Measurements from ENCODE around the gene PAK1IP1. TPM values are rescaled to one million over a fixed set of nuclear protein-coding genes. Genes with fewer than 3 reads are reported as not detected.

PAK1IP1 gene
- total RNA-seq, 1 donor from 2014 or later = 28.8 TPM

DNA sequence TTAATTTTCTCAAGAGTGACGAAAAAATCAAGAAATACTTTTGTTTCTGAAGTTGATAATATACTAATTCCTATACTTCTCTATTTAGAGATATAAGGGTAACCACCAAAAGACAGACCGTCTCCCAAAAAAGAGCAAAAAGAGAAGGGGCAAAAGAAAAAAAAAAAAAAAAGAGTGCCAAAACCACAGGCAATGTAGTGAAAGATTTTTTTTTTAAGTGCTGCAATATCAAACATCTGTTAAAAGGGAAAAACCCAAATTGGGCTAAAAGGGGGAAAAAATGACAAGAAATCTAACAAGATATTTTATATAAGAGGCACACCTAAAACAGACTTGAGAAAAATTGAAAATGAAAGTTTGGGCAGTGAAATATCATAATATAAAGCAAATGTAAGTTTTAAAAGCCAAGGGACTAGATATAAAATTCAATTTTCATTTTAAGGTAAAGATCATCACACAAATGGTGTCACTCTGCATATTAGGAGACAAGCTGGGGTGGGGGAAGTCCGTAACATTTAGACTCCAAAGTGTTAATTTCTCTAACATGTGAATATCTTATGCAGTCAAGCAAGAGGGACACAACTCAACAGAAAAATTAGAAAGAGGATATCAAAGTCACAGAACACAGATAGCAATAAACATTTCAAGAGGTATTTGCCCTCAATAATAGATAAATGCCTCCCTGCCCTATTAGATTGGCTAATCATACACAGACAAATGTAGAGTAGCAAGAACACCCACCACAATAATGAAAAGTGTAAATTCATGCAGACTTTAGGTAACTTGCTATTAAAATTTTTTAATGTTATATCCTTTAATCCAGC lies 9.5 kb upstream of the PAK1IP1 start:
- DNase-seq (ENCODE audit: low spot score) = no peak
- TF ChIP-seq EZH2 (IDR thresholded peaks at IDR 0.05) (no peak), EZH2phosphoT487 (IDR thresholded peaks at IDR 0.05) (no peak)
- TF ChIP-seq, protein P1, sequence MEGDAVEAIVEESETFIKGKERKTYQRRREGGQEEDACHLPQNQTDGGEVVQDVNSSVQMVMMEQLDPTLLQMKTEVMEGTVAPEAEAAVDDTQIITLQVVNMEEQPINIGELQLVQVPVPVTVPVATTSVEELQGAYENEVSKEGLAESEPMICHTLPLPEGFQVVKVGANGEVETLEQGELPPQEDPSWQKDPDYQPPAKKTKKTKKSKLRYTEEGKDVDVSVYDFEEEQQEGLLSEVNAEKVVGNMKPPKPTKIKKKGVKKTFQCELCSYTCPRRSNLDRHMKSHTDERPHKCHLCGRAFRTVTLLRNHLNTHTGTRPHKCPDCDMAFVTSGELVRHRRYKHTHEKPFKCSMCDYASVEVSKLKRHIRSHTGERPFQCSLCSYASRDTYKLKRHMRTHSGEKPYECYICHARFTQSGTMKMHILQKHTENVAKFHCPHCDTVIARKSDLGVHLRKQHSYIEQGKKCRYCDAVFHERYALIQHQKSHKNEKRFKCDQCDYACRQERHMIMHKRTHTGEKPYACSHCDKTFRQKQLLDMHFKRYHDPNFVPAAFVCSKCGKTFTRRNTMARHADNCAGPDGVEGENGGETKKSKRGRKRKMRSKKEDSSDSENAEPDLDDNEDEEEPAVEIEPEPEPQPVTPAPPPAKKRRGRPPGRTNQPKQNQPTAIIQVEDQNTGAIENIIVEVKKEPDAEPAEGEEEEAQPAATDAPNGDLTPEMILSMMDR (IDR thresholded peaks at IDR 0.05) = no peak
- Histone ChIP-seq H3K27me3 (no peaks in the 10 kb centered on the region), H3K36me3 (no peaks in the 10 kb centered on the region), H2AFZ (replicated peaks) (no peak overlapping the region), H3K4me1 (peaks cover 5% of the 10 kb centered on the region), H3K79me2 (ENCODE audit: low read depth) (no peaks in the 10 kb centered on the region), H3K9me3 (ENCODE audit: low read depth) (no peaks in the 10 kb centered on the region), H3F3A (ENCODE audit: low read depth) (peaks cover 7% of the 10 kb centered on the region), H3K4me2 (no peak overlapping the region), H3K4me3 (no peak overlapping the region), H4K20me1 (ENCODE audit: low read depth) (no peaks in the 10 kb centered on the region), H3K9ac (no peak overlapping the region), H3K27ac (no peak overlapping the region)
- no peak overlapping the region for H3K27ac Mint-ChIP-seq
- no peaks in the 10 kb centered on the region for H3K9me3 Mint-ChIP-seq
- no peaks in the 10 kb centered on the region for H3K27me3 Mint-ChIP-seq (ENCODE audit: insufficient read depth, low read depth)
- no peak overlapping the region for H3K4me3 Mint-ChIP-seq
- no peaks in the 10 kb centered on the region for H3K36me3 Mint-ChIP-seq
- H3K4me1 Mint-ChIP-seq = no peaks in the 10 kb centered on the region

- Mint-ChIP-seq H3K27me3 (ENCODE audit: insufficient read depth, low read depth) (no peaks in the 10 kb centered on the region), H3K4me1 (peaks cover 4% of the 10 kb centered on the region), H3K27ac (no peak overlapping the region), H3K4me3 (no peak overlapping the region), H3K36me3 (no peaks in the 10 kb centered on the region), H3K9me3 (no peaks in the 10 kb centered on the region)
- peaks cover 5% of the 10 kb centered on the region for H3K79me2 ChIP-seq (ENCODE audit: low read depth)
- H3K36me3 ChIP-seq = no peaks in the 10 kb centered on the region
- peaks cover 23% of the 10 kb centered on the region for H3F3A ChIP-seq (ENCODE audit: low read depth)
- TF ChIP-seq, protein P1 (IDR thresholded peaks at IDR 0.05) = no peak
- TF ChIP-seq EZH2phosphoT487 (IDR thresholded peaks at IDR 0.05) (no peak), EZH2 (IDR thresholded peaks at IDR 0.05) (no peak)
- no peaks in the 10 kb centered on the region for H3K27me3 ChIP-seq
- H3K9ac ChIP-seq = no peak overlapping the region
- DNase-seq (ENCODE audit: low spot score) = no peak
- H2AFZ ChIP-seq (replicated peaks) = no peak overlapping the region
- H3K4me1 ChIP-seq = peaks cover 21% of the 10 kb centered on the region
- H3K9me3 ChIP-seq (ENCODE audit: low read depth) = no peaks in the 10 kb centered on the region
- no peak overlapping the region for H3K27ac ChIP-seq
- H4K20me1 ChIP-seq (ENCODE audit: low read depth) = no peaks in the 10 kb centered on the region
- H3K4me2 ChIP-seq = no peak overlapping the region
- no peak overlapping the region for H3K4me3 ChIP-seq
Observed at GRCh38 chr6:10686901-10687300, 7.9 kb upstream of the PAK1IP1 start.

DNA sequence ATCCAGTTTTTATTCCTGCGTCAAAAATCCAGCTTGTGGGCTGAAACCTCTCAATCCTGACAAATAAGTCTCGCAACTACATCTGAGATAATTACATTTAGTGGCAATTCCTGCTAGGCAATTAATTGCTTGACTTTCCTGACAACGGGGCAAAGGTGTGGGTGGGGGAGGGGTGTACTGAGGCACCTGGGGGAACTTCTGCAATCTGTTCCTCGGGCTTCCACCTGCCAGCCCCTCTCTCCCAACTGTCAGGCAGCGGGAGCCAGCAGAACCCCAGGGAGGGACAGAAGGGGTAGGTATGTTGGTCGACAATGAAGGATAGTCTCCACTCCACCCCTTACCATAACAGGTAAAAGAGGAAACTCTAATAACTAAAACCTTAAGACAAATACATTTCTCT lies 7.2 kb upstream of the PAK1IP1 start:
- Mint-ChIP-seq H3K4me3 (no peak overlapping the region), H3K27ac (no peak overlapping the region), H3K4me1 (peaks cover 9% of the 10 kb centered on the region), H3K9me3 (no peaks in the 10 kb centered on the region), H3K27me3 (ENCODE audit: insufficient read depth, low read depth) (no peaks in the 10 kb centered on the region), H3K36me3 (no peaks in the 10 kb centered on the region)
- no peaks in the 10 kb centered on the region for H3K27me3 ChIP-seq
- no peak overlapping the region for H3K4me3 ChIP-seq
- H3K9ac ChIP-seq = no peak overlapping the region
- no peak for TF ChIP-seq EZH2phosphoT487 (IDR thresholded peaks at IDR 0.05)
- no peak for TF ChIP-seq EZH2 (IDR thresholded peaks at IDR 0.05)
- TF ChIP-seq, protein P1 (IDR thresholded peaks at IDR 0.05) = no peak
- H3K4me2 ChIP-seq = no peak overlapping the region
- no peak for DNase-seq (ENCODE audit: low spot score)
- H3K79me2 ChIP-seq (ENCODE audit: low read depth) = peaks cover 8% of the 10 kb centered on the region
- no peaks in the 10 kb centered on the region for H3K9me3 ChIP-seq (ENCODE audit: low read depth)
- no peaks in the 10 kb centered on the region for H4K20me1 ChIP-seq (ENCODE audit: low read depth)
- no peak overlapping the region for H3K27ac ChIP-seq
- H3K36me3 ChIP-seq = no peaks in the 10 kb centered on the region
- H2AFZ ChIP-seq (replicated peaks) = no peak overlapping the region
- H3K4me1 ChIP-seq = peaks cover 28% of the 10 kb centered on the region
- H3F3A ChIP-seq (ENCODE audit: low read depth) = peaks cover 30% of the 10 kb centered on the region
